Neural cell (in vitro differentiated cells): ENCODE results near the gene TGFBRAP1.

Source experiments
- CTCF ChIP-seq: fragments of 450-650 bp; IDR thresholded peaks from 2 replicates; pipeline ENCODE4 v1.5.1; 2014; ENCODE audit warnings: antibody characterized with exemption, mild to moderate bottlenecking, moderate library complexity; ENCODE audit not compliant: poor library complexity, severe bottlenecking
- EP300 ChIP-seq: fragments of 450-650 bp; conservative IDR thresholded peaks from 2 replicates; pipeline ENCODE4 v1.6.1; 2014; ENCODE audit warnings: antibody characterized with exemption, mild to moderate bottlenecking, moderate library complexity; ENCODE audit not compliant: poor library complexity, severe bottlenecking
- EZH2 ChIP-seq: fragments of 200-600, 300-800 bp; shearing (Covaris generic), sonication (generic); IDR thresholded peaks from 2 replicates; pipeline ENCODE4 v1.6.1; 2014; ENCODE audit warnings: antibody characterized with exemption, low read length, borderline replicate concordance, mild to moderate bottlenecking; ENCODE audit not compliant: insufficient read depth, poor library complexity, severe bottlenecking
- POLR2AphosphoS5 ChIP-seq: IDR thresholded peaks from 2 replicates; pipeline ENCODE4 v1.6.1; 2012
- RAD21 ChIP-seq: fragments of 450-650 bp; conservative IDR thresholded peaks from 2 replicates; pipeline ENCODE4 v1.6.1; 2014; ENCODE audit warnings: antibody characterized with exemption, mild to moderate bottlenecking, moderate library complexity
- REST ChIP-seq: IDR thresholded peaks from 2 replicates; pipeline ENCODE4 v1.6.1; 2012; ENCODE audit warnings: borderline replicate concordance

GRCh38 chr2:105317937-105318336, 11.6 kb downstream of the TGFBRAP1 start:
- no peak for TF ChIP-seq REST
- no peak for TF ChIP-seq CTCF
- no peak for TF ChIP-seq EP300
- no peak for TF ChIP-seq EZH2
- TF ChIP-seq POLR2AphosphoS5 = no peak
- no peak for TF ChIP-seq RAD21
